Measurements from ENCODE around the gene DMBX1. TPM values are rescaled to one million over a fixed set of nuclear protein-coding genes. Genes with fewer than 3 reads are reported as not detected.

DMBX1 gene
- total RNA-seq, 4 donors from 2014 or later, result not detected

DNA sequence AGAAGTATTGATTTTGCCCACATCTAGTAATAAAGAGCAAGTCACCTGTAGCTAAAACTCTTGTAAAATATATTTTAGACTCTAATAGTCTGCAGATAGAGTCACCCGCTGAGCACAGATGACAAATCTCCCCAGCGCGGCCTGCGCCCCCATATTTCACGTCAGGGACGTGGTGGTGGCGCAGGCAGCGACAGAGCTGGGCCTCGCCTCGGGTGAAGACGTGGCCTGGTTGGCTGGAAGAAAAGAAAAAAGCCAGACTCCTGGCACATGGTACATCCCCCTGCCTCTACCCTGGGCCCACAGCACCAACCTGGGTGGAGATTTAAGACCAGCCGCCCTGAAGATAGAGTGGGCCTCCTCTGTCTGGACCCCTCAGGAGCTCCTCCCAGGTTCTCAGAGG lies 6.0 kb upstream of the DMBX1 start:
- H3K4me3 ChIP-seq, result no peak overlapping the region
- H3K36me3 ChIP-seq, result no peaks in the 10 kb centered on the region
- peaks cover 0 to 13% (median 4%) of the 10 kb centered on the region in 4 donors for H3K4me1 ChIP-seq
- H3K27me3 ChIP-seq, result peaks cover 0 to 81% (median 37%) of the 10 kb centered on the region in 4 donors
- H3K9me3 ChIP-seq, result no peaks in the 10 kb centered on the region
- no peak for DNase-seq (ENCODE audit: extremely low spot score)
- H3K27ac ChIP-seq (replicated peaks in 1 of 4), result no peak overlapping the region
- intact Hi-C loops (cut with DNase I), result no loop called here
- TF ChIP-seq POLR2A (IDR thresholded peaks at IDR 0.05; ENCODE audit: low read depth), result no peak
- TF ChIP-seq, protein P1, sequence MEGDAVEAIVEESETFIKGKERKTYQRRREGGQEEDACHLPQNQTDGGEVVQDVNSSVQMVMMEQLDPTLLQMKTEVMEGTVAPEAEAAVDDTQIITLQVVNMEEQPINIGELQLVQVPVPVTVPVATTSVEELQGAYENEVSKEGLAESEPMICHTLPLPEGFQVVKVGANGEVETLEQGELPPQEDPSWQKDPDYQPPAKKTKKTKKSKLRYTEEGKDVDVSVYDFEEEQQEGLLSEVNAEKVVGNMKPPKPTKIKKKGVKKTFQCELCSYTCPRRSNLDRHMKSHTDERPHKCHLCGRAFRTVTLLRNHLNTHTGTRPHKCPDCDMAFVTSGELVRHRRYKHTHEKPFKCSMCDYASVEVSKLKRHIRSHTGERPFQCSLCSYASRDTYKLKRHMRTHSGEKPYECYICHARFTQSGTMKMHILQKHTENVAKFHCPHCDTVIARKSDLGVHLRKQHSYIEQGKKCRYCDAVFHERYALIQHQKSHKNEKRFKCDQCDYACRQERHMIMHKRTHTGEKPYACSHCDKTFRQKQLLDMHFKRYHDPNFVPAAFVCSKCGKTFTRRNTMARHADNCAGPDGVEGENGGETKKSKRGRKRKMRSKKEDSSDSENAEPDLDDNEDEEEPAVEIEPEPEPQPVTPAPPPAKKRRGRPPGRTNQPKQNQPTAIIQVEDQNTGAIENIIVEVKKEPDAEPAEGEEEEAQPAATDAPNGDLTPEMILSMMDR (IDR thresholded peaks at IDR 0.05), result no peak
- TF ChIP-seq POLR2AphosphoS5 (IDR thresholded peaks at IDR 0.05), result no peak
- no peak for TF ChIP-seq EP300 (IDR thresholded peaks at IDR 0.05)
- 89% methylated on average over 12 of the region's 12 CpGs for WGBS

DNA sequence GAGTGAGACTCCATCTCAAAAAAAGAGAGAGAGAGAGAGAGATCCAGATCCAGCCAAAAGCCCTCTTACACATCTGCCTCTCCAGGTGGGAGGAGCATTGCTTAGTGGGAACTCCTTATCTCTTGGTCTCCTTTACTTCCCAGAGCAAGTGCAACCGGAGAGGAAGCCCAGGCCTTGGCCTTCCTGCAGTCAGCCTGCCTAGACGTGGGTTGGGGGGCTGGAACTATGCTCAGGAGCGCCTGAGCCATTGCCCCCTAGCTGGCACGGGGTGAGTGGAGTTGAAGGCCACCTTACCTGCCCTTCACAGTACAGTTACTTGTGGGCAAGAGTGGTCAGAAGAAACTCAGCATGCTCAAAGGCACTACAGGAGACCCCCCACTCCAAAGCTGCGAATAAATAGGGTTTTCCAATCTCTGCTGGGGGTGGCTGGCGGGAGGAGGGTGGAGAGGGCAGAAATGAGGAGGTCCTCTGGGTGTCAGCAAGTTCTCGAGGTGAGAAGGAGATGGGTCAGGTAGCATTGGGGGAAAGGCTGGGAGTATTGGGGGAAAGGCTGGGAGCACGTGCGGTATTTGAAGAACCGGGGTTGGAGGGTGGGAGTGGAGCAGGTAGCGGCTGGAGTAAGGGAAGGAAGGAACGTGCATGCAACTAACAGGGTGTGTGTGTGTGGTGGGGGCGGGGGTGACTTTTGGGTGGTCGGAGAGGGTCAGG lies 4.7 kb upstream of the DMBX1 start:
- intact Hi-C loops (cut with DNase I), result no loop called here
- no peak for TF ChIP-seq EP300 (IDR thresholded peaks at IDR 0.05)
- TF ChIP-seq POLR2AphosphoS5 (IDR thresholded peaks at IDR 0.05), result no peak
- TF ChIP-seq POLR2A (IDR thresholded peaks at IDR 0.05; ENCODE audit: low read depth), result no peak

DNA sequence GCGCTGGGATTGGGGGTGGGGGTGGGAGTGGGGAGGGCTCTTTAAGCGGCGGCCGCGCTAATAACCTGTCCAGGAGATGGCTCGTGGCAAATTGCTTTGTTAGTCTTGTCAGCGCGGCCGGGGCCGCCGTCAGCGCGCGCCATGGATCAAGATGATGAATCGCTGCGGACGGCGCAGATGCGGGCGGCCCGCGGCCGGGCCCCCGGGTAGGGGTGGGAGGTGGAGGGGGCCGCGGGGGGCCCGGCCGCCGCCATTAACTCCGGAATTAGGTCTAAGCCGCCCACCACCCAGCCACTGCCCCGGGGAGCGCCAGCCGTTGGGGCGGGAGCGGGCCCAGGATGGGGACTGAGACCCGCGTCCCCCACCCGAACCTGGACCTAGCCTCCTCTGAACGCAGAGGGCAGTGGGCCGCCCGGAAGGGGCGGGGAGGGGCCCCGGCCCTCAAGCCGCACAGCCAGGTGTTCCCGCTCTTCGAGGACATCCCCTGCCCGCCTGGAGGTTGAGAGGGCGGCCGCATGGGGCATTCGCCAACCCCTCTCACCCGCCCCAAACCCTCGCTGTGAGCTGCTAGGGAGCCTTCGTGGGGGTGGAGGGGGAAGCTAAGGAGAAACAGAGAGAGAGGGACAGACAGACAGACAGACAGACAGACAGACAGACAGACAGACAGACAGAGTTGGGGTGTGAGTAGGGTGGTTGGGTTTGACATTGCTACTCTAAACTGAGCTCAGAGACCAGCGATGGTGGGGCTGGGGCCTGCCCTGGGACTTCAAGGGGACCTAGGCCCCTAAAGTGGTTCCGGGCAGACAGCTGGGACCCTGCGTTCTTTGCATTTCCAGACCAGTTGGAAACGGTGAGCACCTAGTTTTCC lies 3.8 kb upstream of the DMBX1 start:
- peaks cover 2 to 86% (median 59%) of the 10 kb centered on the region in 4 donors for H3K27me3 ChIP-seq

More for the DNA sequence above, 4.7 kb upstream of the DMBX1 start:
- Histone ChIP-seq H3K9me3 (no peaks in the 10 kb centered on the region), H3K4me1 (peaks cover 6 to 26% (median 15%) of the 10 kb centered on the region in 4 donors), H3K27ac (replicated peaks in 1 of 4) (no peak overlapping the region), H3K4me3 (no peak overlapping the region), H3K27me3 (peaks cover 0 to 83% (median 50%) of the 10 kb centered on the region in 4 donors), H3K36me3 (no peaks in the 10 kb centered on the region)
- 26% methylated on average over 11 of the region's 14 CpGs for WGBS
- no peak for DNase-seq (ENCODE audit: extremely low spot score)

DNA sequence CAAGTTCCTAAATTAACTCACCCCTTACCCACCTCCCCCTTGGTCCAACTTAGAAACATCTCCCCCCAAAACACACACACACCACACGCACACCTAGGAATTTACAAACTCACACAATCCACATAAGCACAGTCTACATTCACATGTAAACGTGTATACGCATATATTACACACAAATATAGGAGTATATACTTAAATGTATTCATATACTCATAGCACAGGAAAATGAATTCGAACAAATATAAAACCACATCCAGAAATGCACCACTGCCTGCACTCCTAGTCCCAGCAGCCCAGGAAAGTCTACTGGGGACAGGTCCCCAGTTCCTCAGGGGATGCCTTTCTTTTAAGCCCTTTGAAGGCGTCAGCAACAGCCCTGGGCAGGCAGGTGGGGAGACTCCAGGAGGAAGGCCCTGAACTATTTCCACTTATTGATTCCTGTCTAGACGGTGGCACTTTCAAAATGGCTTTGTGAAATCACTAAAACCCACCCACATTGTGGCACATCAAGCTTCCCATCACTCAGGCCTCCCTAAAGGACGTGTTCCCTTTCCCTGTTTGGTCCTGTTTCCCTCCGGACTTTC lies 3.1 kb upstream of the DMBX1 start:
- Histone ChIP-seq H3K27me3 (peaks cover 4 to 86% (median 66%) of the 10 kb centered on the region in 4 donors), H3K4me3 (no peak overlapping the region), H3K27ac (replicated peaks in 1 of 4) (no peak overlapping the region), H3K4me1 (peaks cover 15 to 42% (median 28%) of the 10 kb centered on the region in 4 donors), H3K9me3 (no peaks in the 10 kb centered on the region), H3K36me3 (no peaks in the 10 kb centered on the region)
- DNase-seq (ENCODE audit: extremely low spot score), result no peak
- intact Hi-C loops (cut with DNase I), result no loop called here
- TF ChIP-seq, protein P1 (IDR thresholded peaks at IDR 0.05), result no peak
- TF ChIP-seq POLR2AphosphoS5 (IDR thresholded peaks at IDR 0.05), result no peak
- no peak for TF ChIP-seq EP300 (IDR thresholded peaks at IDR 0.05)
- TF ChIP-seq POLR2A (IDR thresholded peaks at IDR 0.05; ENCODE audit: low read depth), result no peak
- 88% methylated on average over 8 of the region's 8 CpGs for WGBS

More for the DNA sequence above, 3.8 kb upstream of the DMBX1 start:
- no peak overlapping the region for H3K4me3 ChIP-seq
- peaks cover 14 to 35% (median 24%) of the 10 kb centered on the region in 4 donors for H3K4me1 ChIP-seq
- intact Hi-C loops (cut with DNase I), result no loop called here
- H3K9me3 ChIP-seq, result no peaks in the 10 kb centered on the region
- H3K27ac ChIP-seq (replicated peaks in 1 of 4), result no peak overlapping the region
- WGBS, result 37% methylated on average over 16 of the region's 58 CpGs
- DNase-seq (ENCODE audit: extremely low spot score), result no peak
- no peaks in the 10 kb centered on the region for H3K36me3 ChIP-seq
- TF ChIP-seq POLR2AphosphoS5 (IDR thresholded peaks at IDR 0.05) (no peak), POLR2A (IDR thresholded peaks at IDR 0.05; ENCODE audit: low read depth) (no peak), EP300 (IDR thresholded peaks at IDR 0.05) (no peak)
- TF ChIP-seq, protein P1 (IDR thresholded peaks at IDR 0.05), result no peak
